GM21528 (cell line): ENCODE data around the gene USH1C.

Source experiments
- ATAC-seq: cut with Tn5 transposase; IDR thresholded peaks from one replicate; pipeline ENCODE4 v1.9.1; 2021; ENCODE audit warnings: mild to moderate bottlenecking, moderate library complexity; ENCODE audit not compliant: unreplicated experiment, low FRiP score

The USH1C gene

DNA sequence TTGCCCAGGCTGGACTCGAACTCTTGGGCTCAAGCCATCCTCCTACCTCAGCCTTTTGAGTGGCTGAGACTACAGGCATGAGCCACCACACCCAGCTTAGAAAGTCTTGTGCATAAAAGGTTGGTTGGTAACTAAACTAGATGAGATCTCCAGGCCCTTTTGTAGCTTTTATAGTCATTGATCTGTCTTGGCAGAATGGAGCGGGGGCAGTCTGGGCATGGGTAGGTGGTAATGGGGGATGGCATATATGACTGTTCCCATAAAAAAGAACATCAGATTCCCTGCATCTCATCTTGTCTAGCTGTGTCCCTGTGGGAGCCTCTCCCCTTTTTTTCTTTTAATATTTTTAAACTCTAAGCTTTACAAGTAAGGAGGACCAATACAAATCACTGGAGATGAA is 97.7 kb downstream of the USH1C start:
- ATAC-seq: no peak

GRCh38 chr11:17445240-17445795 is 98.9 kb downstream of the USH1C start:
- no peak for ATAC-seq

GRCh38 chr11:17443926-17444690 is 100.1 kb downstream of the USH1C start:
- ATAC-seq: no peak
